ENCODE results near the gene ST7L.

GRCh38 chr1:112530832-112531231, 88.1 kb downstream of the ST7L start:
- no peak for TF ChIP-seq ZNF274 (IDR thresholded peaks at IDR 0.05; ENCODE audit: low read depth, low read length)
- no peak for TF ChIP-seq YY1 (IDR thresholded peaks at IDR 0.05; ENCODE audit: insufficient read depth, insufficient read length)
- TF ChIP-seq SUZ12 (IDR thresholded peaks at IDR 0.05; ENCODE audit: extremely low read depth, insufficient read depth, insufficient read length): no peak

All from NT2/D1 (cell line).